IPS-20b (cell line): Measurements from ENCODE around the gene GAPDH.
A peak's percentile ranks its signal among the peaks of the same experiment; 100 is the strongest.
"Not testable (repeated sequence)": the region's sequence is repeated elsewhere in the genome, so short reads cannot be mapped to it uniquely, and the experiment has no call there.

ENCODE experiments used
- H3K27ac ChIP-seq: one replicate; pipeline ENCODE4 v1.5.1; 2013; ENCODE audit warnings: low read length
- H3K27me3 ChIP-seq: 2 replicates; pipeline ENCODE4 v1.6.1; 2013; ENCODE audit warnings: mild to moderate bottlenecking, low read length, inconsistent platforms; ENCODE audit not compliant: insufficient read depth
- H3K36me3 ChIP-seq: 2 replicates; pipeline ENCODE4 v1.6.1; 2013; ENCODE audit warnings: low read depth, mild to moderate bottlenecking, inconsistent platforms, low read length, moderate library complexity; ENCODE audit not compliant: insufficient read depth
- H3K4me1 ChIP-seq: 2 replicates; pipeline ENCODE4 v1.6.1; 2013; ENCODE audit warnings: mild to moderate bottlenecking, control low read depth, inconsistent platforms, low read length, moderate library complexity; ENCODE audit not compliant: insufficient read depth
- H3K4me3 ChIP-seq: 2 replicates; pipeline ENCODE4 v1.5.1; 2013; ENCODE audit warnings: mild to moderate bottlenecking, low read length, inconsistent platforms
- H3K9ac ChIP-seq: 2 replicates; pipeline ENCODE4 v1.6.1; 2013; ENCODE audit warnings: low read depth, mild to moderate bottlenecking, inconsistent platforms, low read length, moderate library complexity
- H3K9me3 ChIP-seq: 2 replicates; pipeline ENCODE4 v1.6.1; 2013; ENCODE audit warnings: mild to moderate bottlenecking, low read depth, low read length, inconsistent platforms; ENCODE audit not compliant: insufficient read depth

GAPDH gene

DNA sequence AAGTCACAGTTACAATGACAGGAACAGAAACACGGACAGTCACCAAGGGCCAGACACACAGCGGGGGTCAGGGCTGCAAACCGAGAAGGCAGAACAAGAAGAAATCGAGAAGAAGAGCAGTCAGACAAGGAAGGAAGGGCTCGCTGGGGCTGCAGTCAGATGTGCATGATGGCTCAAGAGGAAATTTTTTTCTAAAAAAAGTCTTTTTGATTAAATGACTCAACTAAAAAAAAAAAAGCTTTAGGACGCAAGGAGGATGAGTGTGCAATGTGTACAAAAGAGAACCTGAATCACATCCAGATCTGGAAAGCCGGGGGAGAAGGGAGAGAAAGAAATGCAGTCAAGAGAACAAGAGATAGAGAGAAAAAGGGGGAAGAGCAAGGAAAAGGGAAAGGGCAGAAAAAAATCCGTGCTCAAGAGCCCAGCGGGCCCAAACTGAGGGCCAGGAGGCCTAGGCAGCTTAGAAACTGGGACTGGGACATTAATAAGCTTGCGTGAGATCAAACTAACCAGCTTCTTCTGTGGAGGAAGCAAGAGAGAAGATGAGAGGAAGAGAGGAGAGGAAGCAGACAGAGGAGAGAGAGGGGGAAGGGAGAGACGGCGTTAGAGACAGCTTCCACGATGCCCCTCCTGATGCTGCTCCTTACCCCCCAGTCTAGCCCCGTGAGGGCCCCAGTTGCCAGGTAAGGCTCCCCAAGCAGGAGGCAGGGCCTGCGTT, 14.8 kb downstream of the GAPDH start:
- Histone ChIP-seq H3K27me3 (no peaks in the 10 kb centered on the region), H3K4me1 (peaks cover 6% of the 10 kb centered on the region; the same call in 1 of the 2 replicates), H3K9me3 (no peaks in the 10 kb centered on the region), H3K9ac (no peak overlapping the region), H3K36me3 (peaks cover 70% of the 10 kb centered on the region), H3K4me3 (no peak overlapping the region), H3K27ac (no peak overlapping the region)

DNA sequence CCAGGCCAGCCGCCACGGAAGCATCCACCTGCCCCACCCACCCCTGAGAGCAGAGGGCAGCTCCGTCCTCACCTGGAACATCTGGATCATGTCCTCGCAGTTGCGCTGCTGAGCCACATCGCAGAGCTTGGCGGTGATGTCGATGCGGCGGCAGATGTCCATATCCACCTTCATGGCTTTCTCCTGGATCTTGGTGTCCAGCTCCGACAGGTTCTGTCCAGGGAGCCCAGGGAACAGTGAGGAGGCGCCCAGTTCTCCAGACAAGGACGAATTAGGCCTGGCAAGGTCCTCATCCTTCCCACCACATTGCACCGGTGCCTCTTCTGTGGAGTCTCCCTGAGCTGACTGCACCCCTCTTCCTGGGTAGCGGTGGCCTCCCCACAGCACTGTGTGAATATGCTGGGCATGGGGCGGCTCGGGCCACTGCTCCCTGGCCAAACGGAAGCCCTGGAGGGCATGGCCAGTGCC, 15.4 kb downstream of the GAPDH start:
- Histone ChIP-seq H3K36me3 (peaks cover 64% of the 10 kb centered on the region), H3K9ac (no peak overlapping the region), H3K4me3 (no peak overlapping the region), H3K27me3 (no peaks in the 10 kb centered on the region), H3K4me1 (peaks cover 9% of the 10 kb centered on the region; the same call in 1 of the 2 replicates), H3K27ac (no peak overlapping the region), H3K9me3 (no peaks in the 10 kb centered on the region)

DNA sequence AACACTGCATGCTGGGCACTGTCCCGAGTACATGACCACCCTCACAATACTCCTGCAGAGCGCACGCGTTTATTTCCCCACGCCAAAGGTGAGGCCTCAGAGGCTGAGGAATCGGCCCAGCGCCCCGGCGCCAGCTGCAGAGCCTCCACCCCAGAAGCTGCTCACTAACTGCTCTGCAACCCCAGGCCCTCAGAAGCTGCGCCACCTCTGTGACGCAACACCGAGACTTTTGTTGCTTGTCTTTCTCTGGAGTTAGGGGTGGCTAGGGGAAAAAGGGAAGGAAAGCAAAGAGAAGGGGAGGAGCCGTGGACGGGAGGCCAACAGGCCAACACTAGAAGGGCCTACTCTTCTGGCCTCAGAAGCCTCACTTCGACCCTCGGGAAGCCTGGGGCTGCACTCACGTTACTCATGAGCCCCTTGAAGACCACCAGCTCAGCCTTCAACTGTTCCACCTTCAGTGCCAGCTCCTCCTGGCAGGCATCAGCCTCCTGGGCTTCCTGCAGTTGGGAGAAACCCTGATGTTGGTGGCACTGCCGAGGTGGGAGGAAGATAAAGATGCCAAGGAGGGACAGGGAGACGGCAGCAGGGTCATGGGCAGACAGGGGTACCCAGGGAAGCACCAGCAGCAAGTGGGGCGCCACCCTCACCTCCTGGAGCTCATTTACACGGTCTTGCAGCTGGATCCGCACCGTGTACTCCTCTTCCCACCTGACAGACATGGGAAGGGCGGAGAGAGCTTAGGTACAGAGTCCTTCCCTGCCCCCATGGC, 16.2 kb downstream of the GAPDH start:
- Histone ChIP-seq H3K4me1 (peaks cover 9% of the 10 kb centered on the region; the same call in 1 of the 2 replicates), H3K4me3 (no peak overlapping the region), H3K27ac (no peak overlapping the region), H3K36me3 (peaks cover 64% of the 10 kb centered on the region), H3K27me3 (no peaks in the 10 kb centered on the region), H3K9ac (no peak overlapping the region), H3K9me3 (no peaks in the 10 kb centered on the region)

DNA sequence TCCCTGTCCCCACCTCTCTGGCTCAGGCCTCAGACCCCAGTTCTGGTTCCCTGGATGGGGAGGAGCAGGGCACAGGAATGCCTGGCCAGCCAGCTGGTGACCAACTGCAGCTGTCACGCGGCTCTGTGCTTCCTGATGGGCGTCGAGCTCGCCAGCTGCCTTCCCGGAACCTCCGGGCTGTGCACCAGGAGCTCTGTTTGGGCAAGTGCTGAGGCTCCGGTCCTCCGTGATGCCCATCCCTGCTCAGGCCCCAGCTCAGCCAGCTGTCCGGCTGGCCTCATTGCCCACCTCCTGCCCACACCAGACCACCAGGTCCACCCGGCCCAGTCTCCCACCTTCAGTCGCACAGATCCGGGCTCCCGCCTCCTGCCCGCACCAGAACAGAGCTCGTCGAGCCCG, 16.7 kb downstream of the GAPDH start:
- Histone ChIP-seq H3K4me1 (peaks cover 9% of the 10 kb centered on the region; the same call in 1 of the 2 replicates), H3K9ac (no peak overlapping the region), H3K4me3 (no peak overlapping the region), H3K27me3 (no peaks in the 10 kb centered on the region), H3K27ac (no peak overlapping the region), H3K36me3 (peaks cover 58% of the 10 kb centered on the region), H3K9me3 (no peaks in the 10 kb centered on the region)

DNA sequence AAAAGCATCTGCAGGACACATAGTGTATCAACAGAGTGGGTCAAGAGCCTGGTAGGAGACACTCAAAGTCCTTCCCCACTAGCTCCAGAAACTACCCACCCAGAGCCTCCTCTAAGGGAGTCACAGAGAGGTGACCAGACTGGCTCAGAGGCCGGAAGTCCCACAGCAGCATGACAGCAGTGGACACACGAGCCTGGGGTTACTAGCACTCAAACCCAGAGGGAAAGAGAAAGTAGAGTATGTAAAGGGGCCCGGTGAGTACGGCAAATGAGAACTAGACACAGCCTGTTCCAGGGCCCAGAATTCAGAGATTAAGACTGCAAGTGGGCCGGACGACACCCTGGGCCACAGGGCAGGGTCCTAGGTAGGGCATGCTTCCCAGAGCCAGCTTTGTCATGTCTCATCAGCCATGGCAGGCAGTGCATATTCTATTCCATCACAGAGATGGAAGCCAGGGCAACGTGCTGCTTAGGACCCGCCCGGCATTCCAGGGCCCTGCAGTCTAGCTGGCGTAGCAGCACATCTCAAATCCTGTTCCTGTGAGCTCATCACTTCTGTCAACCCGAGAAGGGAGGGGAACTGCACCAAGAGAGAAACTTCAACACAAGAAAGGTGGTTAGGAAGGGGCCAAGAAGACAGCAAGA, 17.3 kb downstream of the GAPDH start:
- Histone ChIP-seq H3K4me1 (peaks cover 9% of the 10 kb centered on the region; the same call in 1 of the 2 replicates), H3K4me3 (no peak overlapping the region), H3K36me3 (peaks cover 57% of the 10 kb centered on the region), H3K9ac (no peak overlapping the region), H3K9me3 (no peaks in the 10 kb centered on the region), H3K27ac (no peak overlapping the region), H3K27me3 (no peaks in the 10 kb centered on the region)

DNA sequence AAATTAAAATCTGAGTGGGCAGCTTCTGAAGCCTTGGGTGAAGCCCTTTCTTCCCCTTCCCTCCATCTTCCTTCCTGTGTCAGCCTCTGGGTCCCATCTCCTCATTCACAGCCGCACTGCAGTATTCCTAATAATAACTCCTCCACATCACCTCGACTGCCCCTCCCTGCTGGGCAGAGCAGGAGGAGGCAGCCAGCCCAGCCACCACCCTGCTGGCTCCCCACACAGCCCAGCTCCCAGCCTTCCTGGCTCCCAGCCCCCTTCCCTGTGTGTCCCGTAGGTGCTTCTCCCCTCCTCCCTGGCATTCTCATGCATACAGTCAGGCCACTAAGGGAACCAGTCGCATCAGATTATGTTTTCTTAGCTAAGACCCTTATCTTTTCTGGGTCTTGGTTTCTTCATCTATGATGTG, 17.8 kb downstream of the GAPDH start:
- no peaks in the 10 kb centered on the region for H3K27me3 ChIP-seq
- no peaks in the 10 kb centered on the region for H3K9me3 ChIP-seq
- no peak overlapping the region for H3K9ac ChIP-seq
- peaks cover 9% of the 10 kb centered on the region; the same call in 1 of the 2 replicates for H3K4me1 ChIP-seq
- peaks cover 57% of the 10 kb centered on the region for H3K36me3 ChIP-seq
- H3K27ac ChIP-seq, result no peak overlapping the region
- H3K4me3 ChIP-seq, result no peak overlapping the region

DNA sequence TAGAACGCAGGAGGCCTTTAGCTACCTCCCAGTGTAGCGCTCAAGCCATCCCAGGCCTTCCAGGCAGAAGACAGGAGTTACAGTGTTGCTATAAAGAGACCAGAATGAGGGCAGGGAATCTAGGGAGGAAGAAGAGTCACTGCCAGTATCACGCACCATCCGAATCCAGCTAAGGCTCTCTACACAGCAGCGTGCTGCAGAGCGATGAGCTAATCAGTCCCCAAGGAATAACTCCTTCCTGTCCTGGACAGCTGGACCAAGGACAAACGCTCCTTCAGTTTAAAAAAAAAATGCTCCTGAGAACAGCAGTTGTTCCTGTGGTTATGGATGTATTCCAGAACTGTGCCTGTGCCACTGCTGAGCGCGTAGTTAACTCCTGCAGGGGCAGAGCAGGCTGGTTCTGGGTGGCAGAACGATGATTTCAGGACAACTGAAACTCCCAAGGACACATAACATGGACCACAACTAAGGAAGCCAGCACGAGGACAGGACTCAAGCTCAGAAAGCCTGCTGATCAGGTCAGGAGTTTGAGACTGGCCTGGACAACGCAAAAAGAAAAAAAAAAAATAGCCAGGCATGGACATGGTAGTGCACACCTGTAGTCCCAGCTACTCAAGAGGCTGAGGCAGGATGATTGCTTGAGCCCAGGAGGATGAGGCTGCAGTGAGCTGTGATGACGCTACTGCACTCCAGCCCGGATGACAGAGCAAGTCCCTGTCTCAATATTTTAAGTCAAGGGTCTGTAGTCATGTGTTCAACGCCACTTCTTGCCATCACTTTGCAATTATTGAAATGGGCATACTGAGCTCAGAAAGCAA, 18.9 kb downstream of the GAPDH start:
- peaks cover 55% of the 10 kb centered on the region for H3K36me3 ChIP-seq
- no peak overlapping the region for H3K27ac ChIP-seq
- no peaks in the 10 kb centered on the region for H3K9me3 ChIP-seq
- H3K27me3 ChIP-seq, result no peaks in the 10 kb centered on the region
- H3K4me1 ChIP-seq, result peaks cover 9% of the 10 kb centered on the region; the same call in 1 of the 2 replicates
- no peak overlapping the region for H3K9ac ChIP-seq
- H3K4me3 ChIP-seq, result peak overlapping the region; percentile 51

DNA sequence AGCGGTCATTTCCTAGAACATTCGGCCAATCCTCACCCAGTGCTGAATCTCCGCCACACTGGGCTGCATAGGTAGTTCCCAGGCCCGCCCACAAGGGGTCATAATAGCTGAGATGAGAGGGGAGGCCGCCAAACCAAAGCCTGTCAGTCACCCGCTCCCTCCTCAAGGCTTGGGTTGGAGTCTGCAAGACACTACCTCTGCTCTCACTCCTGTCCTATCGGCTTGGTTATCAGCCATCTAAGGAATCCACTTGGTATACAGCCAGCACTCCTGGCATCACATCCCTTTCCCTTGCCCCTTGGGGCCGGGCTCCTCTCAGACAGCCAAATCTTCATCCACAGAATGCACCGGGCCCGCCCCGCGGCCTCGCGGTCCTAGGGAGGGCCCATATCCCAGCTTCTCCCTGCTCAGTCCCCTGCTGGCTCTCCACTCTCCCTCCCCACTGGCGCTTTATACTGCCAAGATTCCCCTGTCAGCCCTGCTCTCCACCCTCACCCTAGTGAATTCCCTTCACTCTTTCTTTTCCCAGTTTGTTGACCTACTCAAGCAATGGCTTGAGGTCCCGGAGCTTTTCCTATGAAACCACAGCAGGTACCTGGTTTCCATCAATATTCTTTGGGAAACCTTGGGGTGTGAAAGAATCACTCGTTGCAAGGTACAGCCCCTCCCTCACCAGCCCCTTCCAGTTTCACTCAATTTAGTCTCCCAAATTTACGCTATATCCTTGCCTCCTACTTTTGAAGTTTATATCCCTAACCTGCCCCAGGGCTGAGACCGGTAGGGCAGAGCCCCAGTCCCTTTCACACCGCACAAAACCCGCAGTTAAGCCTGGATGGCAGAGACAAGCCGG, 20.1 kb downstream of the GAPDH start:
- peaks cover 54% of the 10 kb centered on the region for H3K36me3 ChIP-seq
- H3K27me3 ChIP-seq, result no peaks in the 10 kb centered on the region
- no peak overlapping the region for H3K27ac ChIP-seq
- H3K4me1 ChIP-seq, result peaks cover 9% of the 10 kb centered on the region; the same call in 1 of the 2 replicates
- no peaks in the 10 kb centered on the region for H3K9me3 ChIP-seq
- peak overlapping the region; percentile 79; the same call in 1 of the 2 replicates for H3K9ac ChIP-seq
- peak overlapping the region; percentile 92 for H3K4me3 ChIP-seq

DNA sequence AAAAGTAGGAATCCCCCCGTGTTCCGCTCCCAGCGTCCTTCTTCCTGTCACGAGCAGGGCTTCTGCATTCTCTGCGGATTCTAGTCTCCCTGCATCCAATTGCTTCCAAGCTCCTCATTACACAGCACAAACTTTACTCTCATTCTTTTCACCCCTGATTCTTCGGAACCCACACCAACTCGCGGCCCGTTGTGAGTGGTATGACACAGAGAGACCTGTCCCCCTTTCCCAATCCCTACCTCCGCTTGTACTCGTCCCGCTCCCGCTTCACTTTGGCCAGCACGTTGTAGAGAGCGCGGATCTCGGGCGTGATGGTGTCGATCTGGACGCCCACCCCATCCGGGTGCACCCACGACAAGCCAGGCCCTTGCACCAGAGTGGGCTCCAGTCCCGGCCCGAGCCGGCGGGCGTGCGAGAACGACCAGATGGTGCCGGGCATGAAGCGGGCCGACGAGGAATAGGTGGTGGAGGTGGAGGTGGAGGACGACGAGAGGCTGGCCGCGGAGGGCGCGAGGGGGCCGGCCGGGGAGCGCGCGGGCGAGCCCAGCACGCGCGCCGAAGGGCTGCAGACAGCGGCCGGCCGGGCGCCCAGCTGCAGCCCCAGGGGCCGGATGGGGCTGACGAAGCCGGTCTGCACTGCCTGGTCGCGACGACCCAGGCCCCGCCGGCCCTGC, 20.8 kb downstream of the GAPDH start:
- Histone ChIP-seq H3K27me3 (no peaks in the 10 kb centered on the region), H3K9ac (peak overlapping the region; percentile 79; the same call in 1 of the 2 replicates)

DNA sequence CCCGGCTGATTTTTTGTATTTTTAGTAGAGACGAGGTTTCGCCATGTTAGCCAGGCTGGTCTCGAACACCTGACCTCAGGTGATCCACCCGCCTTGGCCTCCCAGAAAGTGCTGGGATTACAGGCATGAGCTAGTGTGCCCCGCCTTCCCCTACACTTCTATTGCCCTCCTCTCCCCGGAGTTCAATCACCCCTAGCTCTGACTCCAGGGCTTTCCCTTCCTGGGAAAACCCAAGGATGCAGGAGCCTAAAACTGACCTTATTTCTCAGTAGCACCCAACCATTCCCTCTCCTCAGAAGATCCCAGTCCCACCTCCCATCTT, 22.1 kb downstream of the GAPDH start:
- H3K4me3 ChIP-seq, H3K9me3 ChIP-seq, H3K9ac ChIP-seq, H3K4me1 ChIP-seq, H3K27ac ChIP-seq, H3K27me3 ChIP-seq: not testable (repeated sequence)
- H3K36me3 ChIP-seq, result peaks cover 64% of the 10 kb centered on the region

More for the DNA sequence above, 20.8 kb downstream of the GAPDH start:
- Histone ChIP-seq H3K4me1 (peaks cover 9% of the 10 kb centered on the region; the same call in 1 of the 2 replicates), H3K27ac (no peak overlapping the region), H3K9me3 (no peaks in the 10 kb centered on the region), H3K36me3 (peaks cover 56% of the 10 kb centered on the region), H3K4me3 (peak overlapping the region; percentile 92)
